H9 (cell line): ENCODE results near the gene ZNF213. TPM values are rescaled to one million over a fixed set of nuclear protein-coding genes. Genes with fewer than 3 reads are reported as not detected.

Source experiments
- DNase-seq: peaks from one replicate; pipeline ENCODE4 v3.0.0-alpha.2; 2017
- H2AFZ ChIP-seq: one replicate; pipeline ENCODE4 v1.6.1; 2013; ENCODE audit warnings: mild to moderate bottlenecking, low read length, control low read depth, moderate library complexity
- H2AK5ac ChIP-seq: 2 replicates; pipeline ENCODE4 v1.6.1; 2013; ENCODE audit warnings: low read length, control low read depth, mixed read lengths; ENCODE audit not compliant: insufficient read length
- H2BK120ac ChIP-seq: one replicate; pipeline ENCODE4 v1.6.1; 2013; ENCODE audit warnings: low read depth, mild to moderate bottlenecking, low read length, control low read depth, inconsistent platforms; ENCODE audit not compliant: poor library complexity, severe bottlenecking
- H2BK12ac ChIP-seq: 2 replicates; pipeline ENCODE4 v1.6.1; 2013; ENCODE audit warnings: low read length, control low read depth, mixed read lengths, low read depth; ENCODE audit not compliant: insufficient read length
- H2BK15ac ChIP-seq: 2 replicates; pipeline ENCODE4 v1.6.1; 2013; ENCODE audit warnings: low read depth, low read length, control low read depth
- H2BK20ac ChIP-seq: one replicate; pipeline ENCODE4 v1.6.1; 2013; ENCODE audit warnings: low read depth, mild to moderate bottlenecking, low read length, control low read depth, inconsistent platforms; ENCODE audit not compliant: poor library complexity, severe bottlenecking
- H2BK5ac ChIP-seq: 2 replicates; pipeline ENCODE4 v1.6.1; 2013; ENCODE audit warnings: low read length, control low read depth, mixed read lengths; ENCODE audit not compliant: insufficient read length
- H3K14ac ChIP-seq: 2 replicates; pipeline ENCODE4 v1.6.1; 2013; ENCODE audit warnings: low read length, control low read depth; ENCODE audit not compliant: insufficient read depth
- H3K18ac ChIP-seq: 2 replicates; pipeline ENCODE4 v1.6.1; 2013; ENCODE audit warnings: low read depth, mild to moderate bottlenecking, mixed read lengths, low read length, control low read depth; ENCODE audit not compliant: insufficient read length
- H3K23ac ChIP-seq: 2 replicates; pipeline ENCODE4 v1.6.1; 2013; ENCODE audit warnings: low read length, control low read depth, mixed read lengths, low read depth; ENCODE audit not compliant: insufficient read length
- H3K23me2 ChIP-seq: 2 replicates; pipeline ENCODE4 v1.6.1; 2013; ENCODE audit warnings: low read depth, mild to moderate bottlenecking, mixed read lengths, low read length, control low read depth; ENCODE audit not compliant: insufficient read length, poor library complexity, severe bottlenecking
- H3K27ac ChIP-seq: 2 replicates; pipeline ENCODE4 v1.5.1; 2013; ENCODE audit warnings: low read length, control low read depth, mixed read lengths, low read depth; ENCODE audit not compliant: insufficient read length
- H3K27me3 ChIP-seq: 2 replicates; pipeline ENCODE4 v1.6.1; 2013; ENCODE audit warnings: low read length, control low read depth, inconsistent platforms; ENCODE audit not compliant: insufficient read depth
- H3K4ac ChIP-seq: 2 replicates; pipeline ENCODE4 v1.6.1; 2013; ENCODE audit warnings: low read depth, mild to moderate bottlenecking, control low read depth, inconsistent platforms, low read length, moderate library complexity
- H3K4me1 ChIP-seq: 2 replicates; pipeline ENCODE4 v1.6.1; 2013; ENCODE audit warnings: low read length, control low read depth, inconsistent platforms; ENCODE audit not compliant: insufficient read depth
- H3K4me2 ChIP-seq: 2 replicates; pipeline ENCODE4 v1.6.1; 2013; ENCODE audit warnings: low read length, control low read depth, mixed read lengths; ENCODE audit not compliant: insufficient read length, insufficient read depth
- H3K56ac ChIP-seq: 2 replicates; pipeline ENCODE4 v1.6.1; 2013; ENCODE audit warnings: low read depth, mild to moderate bottlenecking, mixed read lengths, low read length, control low read depth; ENCODE audit not compliant: insufficient read length
- H3K79me1 ChIP-seq: 2 replicates; pipeline ENCODE4 v1.6.1; 2013; ENCODE audit warnings: low read depth, mild to moderate bottlenecking, moderate library complexity, low read length, control low read depth, inconsistent platforms; ENCODE audit not compliant: insufficient read depth, poor library complexity, severe bottlenecking
- H3K79me2 ChIP-seq: 2 replicates; pipeline ENCODE4 v1.6.1; 2013; ENCODE audit warnings: low read length, control low read depth, inconsistent platforms; ENCODE audit not compliant: insufficient read depth
- H3K9ac ChIP-seq: 2 replicates; pipeline ENCODE4 v1.6.1; 2013; ENCODE audit warnings: low read length, control low read depth, mixed read lengths; ENCODE audit not compliant: insufficient read length; ENCODE audit errors: extremely low read depth
- H3K9me3 ChIP-seq: one replicate; pipeline ENCODE4 v1.6.1; 2013; ENCODE audit warnings: low read depth, low read length, inconsistent platforms; ENCODE audit not compliant: control insufficient read depth
- H3T11ph ChIP-seq: one replicate; pipeline ENCODE4 v1.6.1; 2013; ENCODE audit warnings: mild to moderate bottlenecking, low read length, control low read depth, inconsistent platforms
- H4K20me1 ChIP-seq: one replicate; pipeline ENCODE4 v1.6.1; 2013; ENCODE audit not compliant: control insufficient read depth, insufficient read length, insufficient read depth
- H4K5ac ChIP-seq: 2 replicates; pipeline ENCODE4 v1.6.1; 2013; ENCODE audit warnings: low read depth, mild to moderate bottlenecking, mixed read lengths, low read length, control low read depth; ENCODE audit not compliant: insufficient read length
- H4K8ac ChIP-seq: replicated peaks from 2 replicates; pipeline ENCODE4 v1.6.1; 2013; ENCODE audit warnings: low read length, control low read depth, mixed read lengths, low read depth; ENCODE audit not compliant: insufficient read length
- H4K91ac ChIP-seq: 2 replicates; pipeline ENCODE4 v1.6.1; 2013; ENCODE audit warnings: low read depth, mild to moderate bottlenecking, moderate library complexity, mixed read lengths, low read length, control low read depth; ENCODE audit not compliant: insufficient read length
- H3K27ac Mint-ChIP-seq, 3 experiments: 2 replicates in 2 of 3; 3 replicates in 1 of 3; pipeline ENCODE4 v1.8.0; 2020 to 2021; ENCODE audit warnings: mixed read lengths in 3 of 3, mild to moderate bottlenecking in 1 of 3, moderate library complexity in 1 of 3
- H3K27me3 Mint-ChIP-seq: 2 replicates; pipeline ENCODE4 v1.8.0; 2021; ENCODE audit warnings: low read depth, mild to moderate bottlenecking, moderate library complexity, mixed read lengths
- H3K36me3 Mint-ChIP-seq, 3 experiments: 2 replicates in 2 of 3; 3 replicates in 1 of 3; pipeline ENCODE4 v1.8.0; 2020 to 2021; ENCODE audit warnings: low read depth in 3 of 3, mixed read lengths in 3 of 3; ENCODE audit not compliant: insufficient read depth in 1 of 3
- H3K4me1 Mint-ChIP-seq, 2 experiments: 2 replicates each; pipeline ENCODE4 v1.8.0; 2020; ENCODE audit warnings: mixed read lengths in 2 of 2
- H3K4me3 Mint-ChIP-seq, 2 experiments: 2 replicates in 1 of 2; 3 replicates in 1 of 2; pipeline ENCODE4 v1.8.0; 2020 to 2021; ENCODE audit warnings: mild to moderate bottlenecking in 2 of 2, mixed read lengths in 2 of 2, moderate library complexity in 1 of 2
- H3K9me3 Mint-ChIP-seq, 2 experiments: 2 replicates in 1 of 2; 3 replicates in 1 of 2; pipeline ENCODE4 v1.8.0; 2020; ENCODE audit warnings: mild to moderate bottlenecking in 2 of 2, mixed read lengths in 2 of 2, moderate library complexity in 1 of 2
- WGBS: extraction: QIAGEN DNeasy Blood & Tissue Kit; methylation state at CpG from one replicate; pipeline ENCODE4 v1.1.7; 2013; ENCODE audit warnings: missing lambda C conversion rate, low lambda C conversion rate, mixed read lengths; ENCODE audit not compliant: insufficient read length; ENCODE audit errors: extremely low coverage; 5-methylcytosine and 5-hydroxymethylcytosine counted together
- total RNA-seq: library from RNA; stranded (reverse); gene quantifications from 2 replicates; pipeline ENCODE4 v1.2.1, GENCODE V29; 2021
- TF ChIP-seq, protein P1 (sequence below): fragments of 200-600 bp; sonication (generic); conservative IDR thresholded peaks from 3 replicates; pipeline ENCODE4 v1.8.0; 2021; ENCODE audit warnings: antibody characterized with exemption, mild to moderate bottlenecking

The ZNF213 gene
- total RNA-seq, 1 experiment from 2014 or later: 6.4 TPM

DNA sequence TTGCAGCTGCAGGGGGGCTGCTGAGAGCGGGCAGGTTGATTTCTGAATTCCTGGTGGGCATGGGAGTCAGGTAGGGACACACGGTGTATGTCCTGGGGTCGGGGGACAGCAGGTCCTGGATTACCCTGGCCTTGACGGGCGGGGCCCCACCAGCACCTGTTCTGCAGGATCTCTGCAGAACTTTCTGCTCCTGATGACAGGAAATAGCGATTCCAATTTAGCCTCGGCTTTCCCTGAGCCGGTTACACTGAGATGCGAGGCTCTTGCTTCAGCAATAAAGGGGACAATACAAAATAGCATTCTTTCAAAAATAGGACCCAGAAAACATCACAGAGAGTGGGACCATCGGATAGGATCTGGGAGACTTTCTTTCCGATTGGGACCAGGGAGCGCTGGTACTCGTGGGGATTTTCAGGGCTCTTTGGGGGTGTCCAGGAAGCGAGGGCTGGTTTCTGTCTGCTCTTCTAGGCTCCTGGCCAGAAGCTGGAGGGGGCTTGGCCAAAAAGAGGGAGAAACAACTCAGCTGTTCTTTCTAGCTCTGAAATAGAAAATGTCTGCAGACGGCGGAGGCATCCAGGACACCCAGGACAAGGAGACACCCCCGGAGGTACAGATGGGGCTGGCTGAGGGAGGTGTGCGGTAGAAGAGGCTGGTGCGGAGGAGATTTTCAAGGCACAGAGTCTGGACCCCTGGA, 21.8 kb upstream of the ZNF213 start:
- no peak overlapping the region for H3K18ac ChIP-seq
- H2BK15ac ChIP-seq: no peak overlapping the region
- H4K20me1 ChIP-seq: no peaks in the 10 kb centered on the region
- H3K79me2 ChIP-seq: no peaks in the 10 kb centered on the region; the same call in 1 of the 2 replicates
- Mint-ChIP-seq H3K4me1 (peaks cover 18 to 20% of the 10 kb centered on the region in 2 experiments), H3K27me3 (no peaks in the 10 kb centered on the region), H3K9me3 (no peaks in the 10 kb centered on the region), H3K4me3 (peak overlapping the region; percentile 92 to 93), H3K27ac (peak overlapping the region in 1 of 3 experiments; percentile 45; a peak in 4 of 7 replicates), H3K36me3 (peaks cover 11 to 23% (median 16%) of the 10 kb centered on the region in 3 experiments)
- H3K14ac ChIP-seq: no peak overlapping the region
- H2BK12ac ChIP-seq: no peak overlapping the region
- H3K4me2 ChIP-seq: peak overlapping the region; percentile 91
- H3K56ac ChIP-seq: no peak overlapping the region
- no peak overlapping the region for H3K27ac ChIP-seq
- H4K5ac ChIP-seq: no peak overlapping the region
- H2BK120ac ChIP-seq: no peak overlapping the region
- H3K23me2 ChIP-seq: peaks cover 9% of the 10 kb centered on the region
- TF ChIP-seq, protein P1, sequence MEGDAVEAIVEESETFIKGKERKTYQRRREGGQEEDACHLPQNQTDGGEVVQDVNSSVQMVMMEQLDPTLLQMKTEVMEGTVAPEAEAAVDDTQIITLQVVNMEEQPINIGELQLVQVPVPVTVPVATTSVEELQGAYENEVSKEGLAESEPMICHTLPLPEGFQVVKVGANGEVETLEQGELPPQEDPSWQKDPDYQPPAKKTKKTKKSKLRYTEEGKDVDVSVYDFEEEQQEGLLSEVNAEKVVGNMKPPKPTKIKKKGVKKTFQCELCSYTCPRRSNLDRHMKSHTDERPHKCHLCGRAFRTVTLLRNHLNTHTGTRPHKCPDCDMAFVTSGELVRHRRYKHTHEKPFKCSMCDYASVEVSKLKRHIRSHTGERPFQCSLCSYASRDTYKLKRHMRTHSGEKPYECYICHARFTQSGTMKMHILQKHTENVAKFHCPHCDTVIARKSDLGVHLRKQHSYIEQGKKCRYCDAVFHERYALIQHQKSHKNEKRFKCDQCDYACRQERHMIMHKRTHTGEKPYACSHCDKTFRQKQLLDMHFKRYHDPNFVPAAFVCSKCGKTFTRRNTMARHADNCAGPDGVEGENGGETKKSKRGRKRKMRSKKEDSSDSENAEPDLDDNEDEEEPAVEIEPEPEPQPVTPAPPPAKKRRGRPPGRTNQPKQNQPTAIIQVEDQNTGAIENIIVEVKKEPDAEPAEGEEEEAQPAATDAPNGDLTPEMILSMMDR: no peak
- no peak overlapping the region for H4K8ac ChIP-seq
- no peaks in the 10 kb centered on the region for H3K27me3 ChIP-seq
- peaks cover 2% of the 10 kb centered on the region for H3K79me1 ChIP-seq
- H3K9ac ChIP-seq: peak overlapping the region; percentile 70
- no peaks in the 10 kb centered on the region for H3K9me3 ChIP-seq
- no peak overlapping the region for H3K23ac ChIP-seq
- H2AFZ ChIP-seq: no peak overlapping the region
- H3K4ac ChIP-seq: no peak overlapping the region
- H2BK20ac ChIP-seq: no peak overlapping the region
- WGBS: no CpG with 5 or more reads among the region's 19 CpGs
- no peak overlapping the region for H2AK5ac ChIP-seq
- no peak for DNase-seq
- H3T11ph ChIP-seq: no peak overlapping the region
- no peak overlapping the region for H2BK5ac ChIP-seq
- H4K91ac ChIP-seq: no peak overlapping the region
- H3K4me1 ChIP-seq: no peaks in the 10 kb centered on the region
